ENCODE results near the gene LY6G6D.

Gene LY6G6D

GRCh38 chr6:31715022-31715958 is at the start of gene LY6G6D:
Gene LY6G6D (plus strand): TSS chr6:31715348. CDS start chr6:31715356, 8 bp downstream.
- FAIRE-seq, result no peak

- peak; percentile 91 for FAIRE-seq
These were observed 49.4 kb upstream of the LY6G6D start, which contains the start of gene CSNK2B for GRCh38 chr6:31665501-31666336. Gene CSNK2B (plus strand): TSS chr6:31666080. CDS start chr6:31666832, 752 bp downstream.

GRCh38 chr6:31666337-31666965 is 48.7 kb upstream of the LY6G6D start:
- no peak for FAIRE-seq

GRCh38 chr6:31669676-31670075 is 45.5 kb upstream of the LY6G6D start, which contains the start of gene LY6G5B:
Gene LY6G5B (plus strand): TSS chr6:31669976. CDS start chr6:31670951, 975 bp downstream.
- no peak for FAIRE-seq

- FAIRE-seq, result no peak
These were observed 38.7 kb upstream of the LY6G6D start for GRCh38 chr6:31676322-31676903.

GRCh38 chr6:31676904-31677303 is 38.2 kb upstream of the LY6G6D start:
- no peak for FAIRE-seq

GRCh38 chr6:31677955-31678354 is 37.2 kb upstream of the LY6G6D start:
- no peak for FAIRE-seq

- no peak for FAIRE-seq
These were observed 34.7 kb upstream of the LY6G6D start, which contains the start of gene LY6G5C for GRCh38 chr6:31680226-31681134. Gene LY6G5C (minus strand): TSS chr6:31681067. CDS start chr6:31680373, 694 bp downstream.

- no peak for FAIRE-seq
These were observed 33.9 kb upstream of the LY6G6D start for GRCh38 chr6:31681135-31681671.

- no peak for FAIRE-seq
These were observed 31.6 kb upstream of the LY6G6D start for GRCh38 chr6:31683591-31683990.

GRCh38 chr6:31686483-31686882 is 28.7 kb upstream of the LY6G6D start:
- no peak for FAIRE-seq

- no peak for FAIRE-seq
These were observed 27.8 kb upstream of the LY6G6D start for GRCh38 chr6:31687321-31687720.

- no peak for FAIRE-seq
These were observed 27.1 kb upstream of the LY6G6D start for GRCh38 chr6:31687860-31688693.

GRCh38 chr6:31689249-31690110 is 25.7 kb upstream of the LY6G6D start:
- no peak for FAIRE-seq

- FAIRE-seq, result no peak
These were observed 24.7 kb upstream of the LY6G6D start for GRCh38 chr6:31690231-31691077.

GRCh38 chr6:31691078-31691463 is 24.1 kb upstream of the LY6G6D start:
- FAIRE-seq, result no peak

GRCh38 chr6:31691564-31692108 is 23.5 kb upstream of the LY6G6D start:
- FAIRE-seq, result no peak

GRCh38 chr6:31692353-31692752 is 22.8 kb upstream of the LY6G6D start:
- FAIRE-seq, result no peak
